K562 (cell line): ENCODE data around the gene DNAJB4. TPM values are rescaled to one million over a fixed set of nuclear protein-coding genes. Genes with fewer than 3 reads are reported as not detected.

Experiments used
- BMI1 ChIP-seq: fragments of 150-350 bp; IDR thresholded peaks from 2 replicates; pipeline ENCODE4 v1.6.1; 2014; ENCODE audit warnings: low read length
- CBX5 ChIP-seq: IDR thresholded peaks from 2 replicates; pipeline ENCODE4 v1.6.1; 2014; ENCODE audit warnings: low read depth, borderline replicate concordance
- ERF ChIP-seq: fragments of 450-650 bp; formaldehyde crosslinking; IDR thresholded peaks from 2 replicates; pipeline ENCODE4 v1.4.0; 2020; ENCODE audit warnings: mild to moderate bottlenecking, mixed read lengths
- ETS2 ChIP-seq: IDR thresholded peaks from 2 replicates; pipeline ENCODE4 v1.6.1; 2016; ENCODE audit warnings: borderline replicate concordance, missing genetic modification characterization, mild to moderate bottlenecking, moderate library complexity, missing compliant biosample characterization; ENCODE audit not compliant: poor library complexity, severe bottlenecking
- FOXM1 ChIP-seq, 2 experiments: fragments of 450-650 bp in 1 of 2; sonication (generic) in 1 of 2; formaldehyde crosslinking in 1 of 2; IDR thresholded peaks; 2 replicates each; pipeline versions ENCODE4 v1.6.1 to v1.9.0; 2017 to 2022; ENCODE audit warnings: low read depth in 2 of 2, mild to moderate bottlenecking in 2 of 2, missing genetic modification reagents in 1 of 2, moderate library complexity in 1 of 2
- HNRNPK ChIP-seq: fragments of 200-400 bp; formaldehyde crosslinking; IDR thresholded peaks from one replicate; pipeline ENCODE4 v1.6.1; 2018; ENCODE audit warnings: mild to moderate bottlenecking, low read depth, low read length; ENCODE audit not compliant: poor library complexity, severe bottlenecking
- KAT2B ChIP-seq: IDR thresholded peaks from one replicate; pipeline ENCODE4 v1.6.1; 2012; ENCODE audit warnings: low read depth, mild to moderate bottlenecking, control low read depth, inconsistent platforms, low read length, moderate library complexity
- KLF6 ChIP-seq: fragments of 250-450 bp; sonication (Bioruptor Pico); IDR thresholded peaks from 2 replicates; pipeline ENCODE4 v1.4.0; 2020; ENCODE audit warnings: mild to moderate bottlenecking, moderate library complexity, borderline replicate concordance
- MBD2 ChIP-seq: sonication (generic); IDR thresholded peaks from 2 replicates; pipeline ENCODE4 v1.6.1; 2016; ENCODE audit warnings: low read depth, borderline replicate concordance
- NR4A1 ChIP-seq, 2 experiments: fragments of 250-450 bp in 1 of 2; fragments of 450-650 bp in 1 of 2; sonication (Bioruptor Pico) in 1 of 2; IDR thresholded peaks; 2 replicates each; pipeline versions ENCODE4 v1.4.0 to v1.6.1; 2016 to 2020; ENCODE audit warnings: mild to moderate bottlenecking in 2 of 2, missing compliant biosample characterization in 1 of 2, missing genetic modification characterization in 1 of 2, moderate library complexity in 1 of 2
- RB1 ChIP-seq: fragments of 450-650 bp; IDR thresholded peaks from 2 replicates; pipeline ENCODE4 v1.6.1; 2017; ENCODE audit warnings: low read depth, mild to moderate bottlenecking
- RBBP5 ChIP-seq: fragments of 200-600 bp; sonication (generic); IDR thresholded peaks from 2 replicates; pipeline ENCODE4 v1.6.1; 2012; ENCODE audit warnings: borderline replicate concordance, mild to moderate bottlenecking, low read length, control low read depth, inconsistent platforms; ENCODE audit not compliant: insufficient read depth, poor library complexity, severe bottlenecking
- XRCC3 ChIP-seq: fragments of 450-650 bp; IDR thresholded peaks from 2 replicates; pipeline ENCODE4 v1.6.1; 2017; ENCODE audit warnings: mild to moderate bottlenecking, moderate library complexity
- ZBTB9 ChIP-seq: fragments of 450-650 bp; formaldehyde crosslinking; IDR thresholded peaks from 2 replicates; pipeline ENCODE4 v1.4.0; 2020; ENCODE audit warnings: mild to moderate bottlenecking, moderate library complexity
- ZNF224 ChIP-seq: sonication (generic); formaldehyde crosslinking; IDR thresholded peaks from 2 replicates; pipeline ENCODE4 v1.8.0; 2022; ENCODE audit warnings: mild to moderate bottlenecking, missing genetic modification reagents
- ZNF232 ChIP-seq: sonication (generic); formaldehyde crosslinking; IDR thresholded peaks from 2 replicates; pipeline ENCODE4 v1.8.0; 2022; ENCODE audit warnings: mild to moderate bottlenecking, missing genetic modification reagents
- ZNF253 ChIP-seq: fragments of 250-450 bp; sonication (Bioruptor Pico); conservative IDR thresholded peaks from 2 replicates; pipeline ENCODE4 v1.6.1; 2021; ENCODE audit warnings: mild to moderate bottlenecking
- ZNF444 ChIP-seq: fragments of 250-450 bp; sonication (Bioruptor Pico); IDR thresholded peaks from 2 replicates; pipeline ENCODE4 v1.4.0; 2020; ENCODE audit warnings: mild to moderate bottlenecking, moderate library complexity
- polyA plus RNA-seq, 8 experiments: library from polyadenylated mRNA; depleted of rRNA in 4 of 8; stranded (reverse) in 5 of 8; unstranded in 3 of 8; fragments of >200 nt; fragmentation: Nextera tagmentation in 2 of 8; fragmentation: Illumina TruSeq in 1 of 8; extraction: Ambion mirVana in 2 of 8; extraction: Trizol in 1 of 8; gene quantifications; 2 replicates each; pipeline versions ENCODE4 v1.2.1 to v1.2.3, GENCODE V29; 2011 to 2014; ENCODE audit warnings: inconsistent platforms in 1 of 8, missing spikeins in 1 of 8
- total RNA-seq, 7 experiments: library from RNA; depleted of rRNA in 6 of 7; stranded (reverse); fragments of >200 nt in 6 of 7; fragmentation: Illumina TruSeq in 2 of 7; extraction: Trizol in 2 of 7; gene quantifications; 2 replicates each; pipeline versions ENCODE4 v1.2.1 to v1.2.3, GENCODE V29; 2011 to 2021; ENCODE audit warnings: low replicate concordance in 1 of 7
- TF ChIP-seq, protein P1 (sequence below): sonication (generic); formaldehyde crosslinking; IDR thresholded peaks from 2 replicates; pipeline ENCODE4 v1.9.0; 2022; ENCODE audit warnings: mild to moderate bottlenecking, missing genetic modification reagents
- TF ChIP-seq, protein P2 (sequence below): sonication (generic); formaldehyde crosslinking; IDR thresholded peaks from 2 replicates; pipeline ENCODE4 v1.8.0; 2022; ENCODE audit warnings: mild to moderate bottlenecking, missing genetic modification reagents
- TF ChIP-seq, protein P3 (sequence below), 2 experiments: fragments of 450-650 bp in 1 of 2; sonication (generic) in 1 of 2; formaldehyde crosslinking in 1 of 2; IDR thresholded peaks in 1 of 2; conservative IDR thresholded peaks in 1 of 2; 2 replicates each; pipeline versions ENCODE4 v1.6.1 to v1.8.1; 2016 to 2023; ENCODE audit warnings: mild to moderate bottlenecking in 2 of 2, moderate library complexity in 2 of 2, inconsistent platforms in 1 of 2, missing genetic modification reagents in 1 of 2

DNAJB4 gene
- total and polyA plus RNA-seq, 9 of the 15 experiments (the other 6 are each of a cell fraction or from before 2014, with no cell fraction given), result 8.5 to 27.7 (median 19.8) TPM

- TF ChIP-seq MBD2, result 0 out of 2 replicates have a peak, but pooled peaks have one; percentile 39
- no peak for TF ChIP-seq CBX5
- no peak for TF ChIP-seq HNRNPK
- no peak; the same call in 1 of the 2 replicates for TF ChIP-seq ZBTB9 (CRISPR knock-in tag)
- TF ChIP-seq ZNF444 (CRISPR knock-in tag), result no peak
- TF ChIP-seq, protein P1, sequence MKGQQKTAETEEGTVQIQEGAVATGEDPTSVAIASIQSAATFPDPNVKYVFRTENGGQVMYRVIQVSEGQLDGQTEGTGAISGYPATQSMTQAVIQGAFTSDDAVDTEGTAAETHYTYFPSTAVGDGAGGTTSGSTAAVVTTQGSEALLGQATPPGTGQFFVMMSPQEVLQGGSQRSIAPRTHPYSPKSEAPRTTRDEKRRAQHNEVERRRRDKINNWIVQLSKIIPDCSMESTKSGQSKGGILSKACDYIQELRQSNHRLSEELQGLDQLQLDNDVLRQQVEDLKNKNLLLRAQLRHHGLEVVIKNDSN (CRISPR knock-in tag), result no peak
- TF ChIP-seq, protein P2, sequence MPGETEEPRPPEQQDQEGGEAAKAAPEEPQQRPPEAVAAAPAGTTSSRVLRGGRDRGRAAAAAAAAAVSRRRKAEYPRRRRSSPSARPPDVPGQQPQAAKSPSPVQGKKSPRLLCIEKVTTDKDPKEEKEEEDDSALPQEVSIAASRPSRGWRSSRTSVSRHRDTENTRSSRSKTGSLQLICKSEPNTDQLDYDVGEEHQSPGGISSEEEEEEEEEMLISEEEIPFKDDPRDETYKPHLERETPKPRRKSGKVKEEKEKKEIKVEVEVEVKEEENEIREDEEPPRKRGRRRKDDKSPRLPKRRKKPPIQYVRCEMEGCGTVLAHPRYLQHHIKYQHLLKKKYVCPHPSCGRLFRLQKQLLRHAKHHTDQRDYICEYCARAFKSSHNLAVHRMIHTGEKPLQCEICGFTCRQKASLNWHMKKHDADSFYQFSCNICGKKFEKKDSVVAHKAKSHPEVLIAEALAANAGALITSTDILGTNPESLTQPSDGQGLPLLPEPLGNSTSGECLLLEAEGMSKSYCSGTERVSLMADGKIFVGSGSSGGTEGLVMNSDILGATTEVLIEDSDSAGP (CRISPR knock-in tag), result no peak
- TF ChIP-seq BMI1, result no peak
- TF ChIP-seq, protein P3, sequence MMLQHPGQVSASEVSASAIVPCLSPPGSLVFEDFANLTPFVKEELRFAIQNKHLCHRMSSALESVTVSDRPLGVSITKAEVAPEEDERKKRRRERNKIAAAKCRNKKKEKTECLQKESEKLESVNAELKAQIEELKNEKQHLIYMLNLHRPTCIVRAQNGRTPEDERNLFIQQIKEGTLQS (IDR thresholded peaks at IDR 0.05), result no peak
- TF ChIP-seq, protein P3 (CRISPR knock-in tag; conservative IDR thresholded peaks at IDR 0.05), result no peak
- peak; percentile 55; the same call in 1 of the 2 replicates for TF ChIP-seq FOXM1 (IDR thresholded peaks at IDR 0.05; ENCODE audit: low read depth)
- TF ChIP-seq FOXM1 (CRISPR knock-in tag; IDR thresholded peaks at IDR 0.05; ENCODE audit: low read depth), result no peak
- no peak for TF ChIP-seq KAT2B
- TF ChIP-seq ERF, result no peak
- TF ChIP-seq ZNF253, result no peak
- no peak for TF ChIP-seq RB1
- TF ChIP-seq XRCC3, result no peak
- TF ChIP-seq ZNF224 (CRISPR knock-in tag), result no peak
- TF ChIP-seq RBBP5, result no peak
- no peak for TF ChIP-seq ETS2 (tag)
- TF ChIP-seq ZNF232 (CRISPR knock-in tag), result no peak
- TF ChIP-seq NR4A1 (CRISPR knock-in tag; IDR thresholded peaks at IDR 0.05), result no peak
- no peak for TF ChIP-seq NR4A1 (tag; IDR thresholded peaks at IDR 0.05)
- TF ChIP-seq KLF6 (CRISPR knock-in tag), result no peak
Observed at GRCh38 chr1:78004719-78005447, at the start of gene DNAJB4 (continued).
